PC-9 (cell line): Measurements from ENCODE around the gene PTF1A.

Experiments used
- CTCF ChIP-seq: fragments of 200-600 bp; sonication (generic); conservative IDR thresholded peaks from 2 replicates; pipeline ENCODE4 v1.6.1; 2017; ENCODE audit warnings: mixed run types, antibody characterized with exemption, mild to moderate bottlenecking, moderate library complexity
- EZH2 ChIP-seq: fragments of 200-600 bp; sonication (generic); IDR thresholded peaks from 2 replicates; pipeline ENCODE4 v1.8.0; 2017; ENCODE audit warnings: antibody characterized with exemption, low read depth

- TF ChIP-seq CTCF (no peak), EZH2 (no peak)
These were observed 45.9 kb downstream of the PTF1A start for GRCh38 chr10:23238015-23238414.
